Activated CD4-positive, alpha-beta T cell treated with anti-CD3 and anti-CD28 coated beads for 4 hours (primary cell): ENCODE results near the gene ETAA1.

Source experiments
- DNase-seq, 2 donors: peaks; one replicate each; pipeline ENCODE4 v3.0.0-alpha.2; 2020

Gene ETAA1

DNA sequence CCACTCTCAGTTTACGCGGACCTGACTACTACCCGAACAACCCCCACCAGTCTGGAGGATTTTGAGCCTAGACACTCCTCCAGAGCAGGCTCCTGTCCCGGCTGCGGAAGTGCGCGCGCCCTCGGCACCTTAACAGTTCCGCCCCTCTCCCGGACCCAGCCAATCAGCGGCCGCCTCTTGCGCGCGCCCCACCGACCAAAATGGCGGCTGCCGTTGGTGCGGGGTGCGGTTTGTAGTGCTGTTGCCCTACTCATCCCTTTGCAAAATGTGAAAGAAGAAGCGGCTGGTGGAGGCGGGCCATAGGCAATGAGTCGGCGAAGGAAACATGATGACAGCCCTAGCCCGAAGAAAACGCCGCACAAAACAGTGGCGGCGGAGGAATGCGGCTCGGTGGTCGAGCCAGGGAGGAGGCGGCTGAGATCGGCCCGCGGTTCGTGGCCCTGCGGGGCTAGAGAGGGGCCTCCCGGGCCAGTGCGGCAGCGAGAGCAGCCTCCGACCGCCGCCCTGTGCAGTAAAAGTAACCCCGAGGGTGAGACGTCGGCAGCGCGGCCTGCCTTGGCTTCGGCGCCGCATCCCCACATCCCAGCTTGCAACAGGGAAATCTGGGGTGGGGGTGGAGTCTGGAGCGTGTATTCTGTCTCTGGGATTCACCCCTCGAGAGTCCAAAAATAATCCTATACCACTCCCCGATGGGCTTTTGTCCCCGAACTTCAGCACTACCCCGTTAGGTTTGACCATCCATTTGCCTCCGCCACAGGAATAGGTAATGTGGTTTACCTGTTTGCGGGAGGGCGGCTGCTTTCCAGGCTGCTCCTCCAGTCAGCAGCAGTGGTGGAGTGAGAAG, at the start of gene ETAA1:
TSS of gene ETAA1 (plus strand) at position 191 of the 844 bp plus-strand sequence. CDS start at position 307, 116 bp downstream.
- DNase-seq: peak; percentile 91 to 92

DNA sequence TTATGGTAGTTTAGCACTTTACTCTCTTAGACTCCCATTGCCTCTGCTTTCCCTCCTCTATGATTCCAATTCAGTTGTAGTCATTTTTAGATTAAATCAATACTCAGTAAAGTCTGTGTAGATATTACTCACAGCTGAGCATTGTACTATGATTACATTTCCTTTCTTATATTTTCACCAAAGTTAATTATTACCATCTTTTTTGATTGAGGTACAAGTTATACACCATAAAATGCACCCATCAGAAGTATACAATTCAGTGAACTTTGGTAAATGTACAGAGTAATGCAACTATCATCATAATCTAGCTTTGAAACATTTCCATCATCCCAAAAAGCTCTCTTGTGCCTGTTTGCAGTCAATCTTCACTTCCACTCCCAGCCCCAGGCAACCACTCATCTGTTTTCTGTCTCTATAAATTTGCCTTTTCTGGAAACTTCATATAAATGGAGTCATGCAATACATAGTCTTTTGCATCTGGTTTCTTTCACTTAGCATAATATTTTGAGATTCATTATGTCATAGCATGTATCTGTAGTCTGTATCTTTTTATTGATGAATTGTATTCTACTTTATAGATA, 30.2 kb upstream of the ETAA1 start:
- DNase-seq: no peak

DNA sequence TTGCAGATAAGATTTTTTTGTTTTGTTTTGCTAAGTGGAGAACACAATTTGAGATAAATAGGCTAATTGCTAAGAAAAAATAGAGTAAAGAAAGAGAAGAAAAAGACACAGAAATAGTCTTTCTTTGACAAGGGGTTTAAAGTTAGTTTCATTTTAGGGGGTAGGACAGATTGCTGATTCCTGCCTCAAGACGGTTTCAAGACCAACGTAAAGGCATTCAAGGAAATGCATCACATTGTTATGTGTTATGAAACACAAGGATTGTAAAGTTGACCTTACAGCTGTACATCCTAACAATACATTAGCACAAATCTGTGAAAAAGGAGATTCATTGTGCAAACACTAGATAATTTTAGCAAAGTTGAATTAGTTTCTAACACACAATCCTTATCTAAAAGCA, 22.7 kb upstream of the ETAA1 start:
- DNase-seq: no peak

DNA sequence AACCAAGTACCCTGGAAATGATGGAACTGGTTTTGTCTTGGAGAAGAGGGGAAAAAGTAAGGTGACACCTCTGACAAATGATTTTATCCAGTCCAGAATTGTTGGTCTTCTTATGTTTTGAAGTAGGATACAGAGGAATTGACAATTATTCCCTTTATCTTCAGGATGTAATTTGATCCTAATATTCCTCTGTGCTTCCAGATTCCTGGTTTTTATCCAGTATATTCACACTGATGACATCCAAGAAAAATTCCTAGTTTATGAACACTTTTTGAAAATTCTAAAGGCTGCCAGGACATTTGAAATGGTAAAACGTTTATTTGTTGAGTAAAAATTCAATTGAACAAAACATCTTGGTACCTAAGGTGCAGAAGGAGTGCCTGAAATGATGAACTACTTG, 22.2 kb upstream of the ETAA1 start:
- no peak for DNase-seq

DNA sequence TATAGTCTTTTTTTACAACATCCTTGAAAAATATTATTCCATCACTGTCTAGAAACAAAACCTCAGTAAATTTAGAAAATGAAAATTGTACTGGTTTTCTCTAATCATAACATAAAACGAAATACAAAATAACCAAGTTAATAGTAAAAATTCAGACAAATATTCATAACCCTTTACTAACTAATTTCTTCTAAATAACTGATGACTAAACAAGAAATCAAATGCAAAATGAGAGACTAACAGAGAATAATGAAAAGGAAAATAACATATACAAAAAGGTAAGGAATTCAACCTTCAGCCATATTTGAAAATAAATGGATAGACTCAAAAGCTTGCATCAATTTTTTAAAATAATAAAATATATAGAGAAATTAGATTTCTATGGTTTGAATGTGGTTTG, 18.6 kb upstream of the ETAA1 start:
- no peak for DNase-seq

DNA sequence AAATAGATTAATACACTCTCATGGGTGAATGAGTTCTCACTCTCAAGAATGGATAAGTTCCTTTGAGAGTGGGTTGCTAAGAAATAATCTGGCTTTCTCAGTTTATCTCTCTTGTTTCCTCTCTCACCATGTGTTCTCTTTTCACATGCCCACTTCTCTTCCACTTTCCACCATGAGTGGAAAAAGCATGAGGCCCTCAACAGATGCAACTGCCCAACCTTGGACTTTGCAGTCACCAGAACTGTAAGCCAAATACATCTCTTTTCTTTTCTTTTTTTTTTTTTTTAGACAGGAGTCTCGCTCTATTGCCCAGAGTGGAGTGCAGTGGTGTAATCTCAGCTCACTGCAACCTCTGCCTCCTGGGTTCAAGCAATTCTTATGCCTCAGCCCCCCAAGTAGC, 18.1 kb upstream of the ETAA1 start:
- DNase-seq: no peak

DNA sequence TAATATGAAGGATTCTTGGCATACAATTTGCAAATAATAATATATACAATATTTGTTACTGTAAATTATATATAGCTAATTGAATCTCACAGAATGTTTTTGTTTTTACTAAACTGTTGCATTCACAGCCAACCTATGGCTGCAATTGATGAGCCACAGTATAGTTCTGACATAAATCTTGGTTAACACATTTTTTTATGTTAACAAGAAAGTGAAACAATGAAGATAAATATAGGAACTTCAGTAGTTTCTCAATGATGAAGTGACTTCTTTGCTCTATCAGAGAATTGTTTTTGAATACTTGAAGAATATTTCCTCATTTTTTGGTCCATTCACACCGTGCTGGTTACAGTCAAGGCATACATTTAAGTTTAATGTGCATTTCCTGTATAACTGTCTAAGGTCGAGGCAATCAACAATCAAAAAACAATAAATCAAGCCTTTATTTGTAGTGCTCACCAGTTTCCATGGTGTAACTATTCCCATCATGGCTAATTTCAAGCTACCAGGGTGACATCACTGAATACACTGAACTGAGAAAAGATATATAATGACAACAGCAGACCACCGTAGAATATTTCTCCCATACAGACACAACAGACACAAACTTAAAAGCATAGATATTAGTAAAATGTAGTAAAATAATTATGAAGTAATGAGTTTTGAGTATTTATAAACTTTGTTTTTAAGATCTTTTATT, 12.9 kb upstream of the ETAA1 start:
- no peak for DNase-seq

DNA sequence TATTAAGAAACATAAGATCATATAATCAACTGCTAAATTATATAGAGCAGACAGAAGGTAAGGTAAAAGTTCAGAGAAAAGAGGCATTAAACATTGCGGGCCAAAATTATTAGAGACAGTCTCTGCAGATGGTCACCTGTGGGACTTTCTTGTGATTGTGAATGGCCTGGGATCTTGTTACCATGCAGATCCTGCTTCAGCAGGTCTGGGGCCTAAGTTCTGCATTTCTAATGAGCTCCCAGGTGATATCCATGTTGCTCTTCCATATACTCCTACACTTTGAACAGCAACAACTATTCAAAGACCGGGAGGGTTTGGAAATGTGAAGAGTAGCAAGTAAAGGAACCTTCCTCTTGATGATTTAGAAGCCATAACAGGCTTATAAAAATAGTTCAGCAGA, 8.5 kb upstream of the ETAA1 start:
- no peak for DNase-seq

DNA sequence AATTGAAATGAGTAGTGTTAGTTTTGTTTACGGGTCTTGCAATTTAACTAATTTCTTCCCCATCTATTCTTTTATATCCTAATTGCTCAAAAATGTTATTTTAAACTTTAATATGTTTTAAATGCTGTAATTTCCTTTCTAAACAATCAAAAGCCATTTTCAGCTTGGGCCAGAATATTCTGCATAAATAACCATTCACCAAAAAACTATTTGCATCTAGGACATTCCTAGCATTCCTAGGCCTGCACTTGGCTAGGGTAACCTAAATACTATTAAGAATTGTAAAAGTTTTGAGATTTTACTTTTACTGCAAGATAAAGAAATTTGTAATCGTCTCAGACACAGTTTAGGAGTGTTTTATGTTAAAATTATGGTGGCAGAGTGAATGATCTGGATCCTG, 7.8 kb upstream of the ETAA1 start:
- no peak for DNase-seq

DNA sequence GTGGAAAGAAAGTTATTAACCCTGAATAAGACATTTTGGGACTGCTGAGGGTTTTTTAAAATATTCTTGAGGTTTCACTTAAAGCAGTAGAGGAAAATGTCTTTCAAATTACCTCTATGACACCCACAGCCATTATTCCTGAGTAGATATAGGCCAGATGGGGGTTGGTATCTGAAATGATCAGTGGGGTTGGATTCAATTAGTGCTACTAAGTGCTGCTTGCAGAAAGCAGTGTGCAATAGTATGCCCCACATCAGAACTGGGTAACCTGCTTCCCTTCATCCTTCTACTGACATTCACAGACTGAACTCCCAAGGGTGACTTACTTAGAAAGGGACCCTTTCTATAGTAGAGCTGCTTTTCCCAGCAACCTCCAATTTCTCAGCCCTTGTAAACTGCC, 7.3 kb upstream of the ETAA1 start:
- DNase-seq: no peak

DNA sequence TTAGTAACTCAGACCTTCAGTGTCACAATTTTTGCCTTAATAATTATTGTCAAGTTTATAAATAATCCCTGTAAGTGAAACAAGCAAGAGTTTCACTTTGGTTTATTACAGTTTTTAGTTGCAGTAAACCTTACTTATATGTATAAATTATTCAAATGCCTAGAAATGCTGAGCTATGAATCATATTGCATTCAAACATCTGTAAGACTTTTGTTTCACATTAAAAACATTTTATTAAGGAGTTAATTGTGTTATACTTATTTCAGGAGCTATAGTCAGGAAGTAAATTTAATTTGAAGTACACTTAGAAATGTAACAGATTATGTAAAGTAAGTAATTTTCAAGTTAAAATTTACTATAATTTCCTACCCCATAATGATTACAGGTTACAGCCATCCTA, 3.9 kb upstream of the ETAA1 start:
- no peak for DNase-seq

DNA sequence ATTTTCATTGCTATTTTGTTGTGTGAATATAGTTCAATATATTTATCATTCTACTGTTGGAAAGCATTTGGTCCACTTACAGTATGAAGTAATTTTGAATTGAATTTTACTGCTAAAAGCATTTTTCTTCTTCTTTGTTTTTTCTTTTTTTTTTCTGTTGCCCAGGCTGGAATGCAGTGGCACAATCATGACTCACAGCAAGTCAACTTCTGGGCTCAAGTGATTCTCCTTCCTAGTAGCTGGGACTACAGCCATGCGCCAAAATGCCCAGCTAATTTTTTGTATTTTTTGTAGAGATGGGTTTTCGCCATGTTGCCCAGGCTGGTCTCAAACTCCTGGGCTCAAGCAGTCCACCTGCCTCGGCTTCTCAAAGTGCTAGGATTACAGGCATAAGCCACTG, 2.4 kb upstream of the ETAA1 start:
- no peak for DNase-seq

DNA sequence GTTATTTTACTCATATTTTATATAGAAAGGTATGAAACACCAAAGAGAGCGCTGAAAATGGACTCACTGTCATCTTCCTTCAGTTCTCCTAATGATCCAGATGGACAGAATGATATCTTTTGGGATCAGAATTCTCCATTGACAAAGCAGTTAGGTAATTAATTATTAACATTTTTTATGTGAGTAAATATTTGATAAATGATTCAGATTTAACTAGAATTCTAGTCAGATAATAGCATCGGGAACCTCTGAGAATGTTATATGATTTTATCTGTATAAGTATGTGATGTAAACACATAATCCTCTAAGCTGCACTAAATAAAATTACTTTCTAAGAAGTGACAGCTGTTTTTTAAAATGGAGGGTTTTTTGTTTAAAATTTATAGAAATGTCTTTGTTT, 2.0 kb downstream of the ETAA1 start:
- DNase-seq: no peak

DNA sequence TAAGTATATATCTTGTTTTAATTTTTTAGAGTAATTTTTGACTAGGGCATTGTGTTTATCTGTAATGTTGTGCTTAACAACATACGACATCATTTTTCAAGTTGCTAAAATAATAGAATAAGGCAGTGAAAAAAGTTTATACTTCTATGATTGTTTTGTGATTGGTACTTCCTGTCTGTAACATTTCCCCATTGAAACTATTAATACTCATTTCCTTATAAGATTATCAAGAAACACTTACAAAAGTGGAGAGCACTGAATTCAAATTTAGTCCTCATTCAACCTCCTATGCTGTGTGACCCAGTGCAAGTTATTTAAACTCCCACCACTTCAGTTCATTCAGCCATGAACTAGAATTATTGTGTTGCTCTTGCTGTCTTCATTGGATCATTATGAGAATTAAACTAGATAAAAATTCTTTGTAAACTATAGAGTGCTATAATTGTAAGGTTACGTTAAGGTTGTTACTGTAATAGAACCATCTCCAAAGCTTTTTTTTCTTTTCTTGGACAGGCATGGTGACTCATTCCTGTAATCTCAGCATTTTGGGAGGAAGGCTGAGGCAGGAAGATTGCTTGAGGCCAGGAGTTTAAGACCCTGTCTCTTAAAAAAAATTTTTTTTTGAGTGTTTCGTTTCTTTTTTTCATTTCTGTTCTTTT, 2.8 kb downstream of the ETAA1 start:
- DNase-seq: no peak

DNA sequence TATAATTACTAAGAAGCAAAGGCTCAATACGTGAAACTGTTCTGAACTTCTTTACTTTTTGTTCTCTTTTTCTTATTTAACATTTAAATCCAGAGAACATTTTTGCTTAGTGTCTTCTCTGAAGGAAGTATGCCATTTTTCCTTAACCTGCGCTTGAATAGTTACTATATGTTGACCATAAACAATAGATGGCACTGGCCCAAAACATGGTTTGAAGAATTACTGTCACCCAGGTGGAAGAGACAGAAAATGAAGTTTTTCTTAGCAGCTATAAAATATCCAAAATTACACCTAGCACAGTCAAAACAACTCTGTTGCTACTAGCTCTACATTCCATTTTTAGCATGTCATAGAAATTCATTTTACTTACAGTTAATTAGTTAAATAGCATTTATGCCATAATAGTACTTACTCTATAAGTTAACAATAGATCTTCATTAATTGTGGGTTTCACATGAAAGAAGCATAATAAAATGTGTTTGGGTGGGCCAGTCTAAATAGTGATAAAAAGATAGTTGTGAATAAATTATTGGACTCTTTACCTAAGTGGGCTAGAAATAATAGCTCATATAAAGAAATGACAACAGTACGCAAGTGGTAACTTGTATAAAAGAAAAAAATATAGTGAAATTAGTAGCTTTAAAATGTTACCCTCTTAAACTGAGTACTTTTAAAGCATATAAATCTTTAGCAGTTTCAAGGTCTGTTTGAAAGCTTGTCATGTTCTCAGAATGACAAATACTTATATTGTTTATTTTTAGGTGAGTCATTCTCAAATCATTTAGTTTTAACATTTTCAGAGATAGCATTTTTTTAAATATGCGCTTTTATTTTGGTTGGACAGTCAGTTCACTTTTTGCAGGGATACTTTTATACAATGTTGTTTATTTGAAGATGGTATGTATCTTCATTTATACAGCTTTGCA, 3.7 kb downstream of the ETAA1 start:
- DNase-seq: no peak

DNA sequence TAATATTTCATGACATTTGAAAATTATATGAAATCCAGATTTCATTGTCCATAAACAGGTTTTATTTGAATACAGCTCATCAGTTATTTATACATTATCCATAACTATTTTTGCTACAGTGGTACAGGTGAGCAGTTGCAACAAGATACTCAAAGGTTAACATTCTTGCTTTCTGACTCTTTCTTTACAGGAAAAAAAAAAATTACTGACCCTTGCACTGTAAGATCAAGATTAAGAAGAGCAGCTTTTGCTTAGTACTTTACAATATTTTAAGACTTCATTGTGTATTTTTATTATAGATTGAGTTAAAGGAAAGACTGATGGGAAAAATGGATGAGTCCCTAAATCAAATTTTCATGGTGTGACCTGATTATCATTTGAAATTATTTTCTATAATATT, 11.2 kb downstream of the ETAA1 start:
- no peak for DNase-seq

DNA sequence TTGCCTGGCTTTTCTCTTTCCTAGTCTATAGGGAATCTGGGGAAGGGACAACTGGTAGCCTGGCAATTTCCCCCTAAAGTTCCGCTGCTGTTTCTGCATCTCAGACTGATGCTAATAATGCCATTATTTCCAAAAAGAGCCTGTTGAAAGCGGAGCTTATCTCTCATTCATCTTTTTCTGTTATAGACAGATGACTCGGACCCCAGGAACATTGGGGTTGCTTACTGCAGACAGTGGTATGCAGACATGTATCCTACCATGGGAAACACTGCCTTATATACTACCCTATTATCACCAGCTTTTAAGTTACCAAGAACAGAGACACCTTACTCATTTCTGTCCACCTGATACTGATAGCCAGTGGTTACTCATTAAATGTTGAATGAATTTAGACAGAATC, 15.3 kb downstream of the ETAA1 start:
- DNase-seq: no peak

DNA sequence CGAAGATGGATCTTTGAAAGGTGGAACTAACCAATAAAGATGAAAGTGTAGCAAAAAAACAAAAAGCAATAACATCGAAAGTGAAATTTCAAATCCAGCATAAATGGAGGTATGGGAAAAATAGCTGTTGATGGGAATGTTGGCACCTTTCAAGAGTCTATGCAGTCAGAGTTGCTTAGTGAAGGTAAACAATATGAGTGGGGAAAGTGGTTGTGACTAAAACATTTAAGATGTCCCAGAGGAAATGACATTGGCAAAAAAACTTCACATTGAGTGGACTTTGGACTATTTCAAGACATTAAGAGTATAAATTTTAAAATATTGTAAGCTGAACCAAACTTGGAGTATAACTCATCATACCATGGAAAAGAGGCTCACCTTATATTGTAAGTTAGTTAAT, 17.7 kb downstream of the ETAA1 start:
- no peak for DNase-seq

DNA sequence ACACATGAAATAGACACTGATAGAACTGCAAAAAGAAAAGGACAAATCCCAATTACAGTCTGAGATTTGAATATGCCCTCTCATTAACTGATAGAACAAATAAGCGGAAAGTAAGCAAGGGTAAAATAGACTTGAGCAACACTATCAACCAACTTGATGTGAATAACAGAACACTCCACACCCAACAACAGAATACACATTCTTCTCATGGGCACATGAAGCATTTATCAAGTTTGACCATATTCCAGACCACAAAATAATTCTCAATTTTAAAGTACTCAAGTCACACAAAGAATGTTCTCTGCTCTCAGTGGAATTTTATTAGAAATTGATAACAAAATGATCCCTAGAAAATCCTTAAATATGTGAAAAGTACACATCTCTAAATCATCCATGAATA, 19.0 kb downstream of the ETAA1 start:
- no peak for DNase-seq

DNA sequence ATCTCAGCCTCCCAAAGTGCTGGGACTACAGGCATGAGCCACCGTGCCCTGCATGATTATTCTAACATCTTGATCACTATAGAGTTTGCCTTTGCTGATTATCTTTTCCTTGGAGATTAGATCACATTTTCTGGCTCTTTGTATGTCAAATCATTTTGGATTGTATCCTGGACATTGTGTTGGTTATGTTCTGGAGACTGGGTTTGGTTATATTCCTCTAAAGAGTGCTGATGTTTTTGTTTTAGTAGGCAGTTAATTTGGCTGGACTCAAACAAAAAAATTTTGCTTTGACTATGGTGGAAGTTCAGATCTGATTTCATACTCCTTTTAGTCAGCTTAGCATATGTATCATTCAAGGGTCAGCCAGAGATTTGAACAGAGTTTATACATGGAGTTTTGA, 26.4 kb downstream of the ETAA1 start:
- no peak for DNase-seq

DNA sequence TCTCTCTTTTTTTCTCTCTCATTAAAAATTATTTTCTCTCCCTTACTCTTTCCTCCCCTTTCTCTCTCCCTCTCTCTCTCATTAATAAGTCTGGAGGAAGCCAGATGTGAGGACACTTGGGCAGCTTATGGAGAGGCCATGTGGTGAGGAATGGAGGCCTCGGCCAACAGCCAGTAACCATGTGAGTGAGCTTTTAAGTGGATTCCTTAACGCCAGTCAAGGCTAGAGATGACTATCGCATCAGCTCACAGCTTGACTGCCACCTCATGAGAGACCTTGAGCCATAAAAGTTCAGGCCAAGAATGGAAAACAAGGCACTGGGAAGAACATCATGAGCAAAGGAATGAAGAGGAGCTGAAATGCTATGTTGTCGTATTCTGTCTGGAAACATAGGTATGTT, 39.1 kb downstream of the ETAA1 start:
- no peak for DNase-seq

DNA sequence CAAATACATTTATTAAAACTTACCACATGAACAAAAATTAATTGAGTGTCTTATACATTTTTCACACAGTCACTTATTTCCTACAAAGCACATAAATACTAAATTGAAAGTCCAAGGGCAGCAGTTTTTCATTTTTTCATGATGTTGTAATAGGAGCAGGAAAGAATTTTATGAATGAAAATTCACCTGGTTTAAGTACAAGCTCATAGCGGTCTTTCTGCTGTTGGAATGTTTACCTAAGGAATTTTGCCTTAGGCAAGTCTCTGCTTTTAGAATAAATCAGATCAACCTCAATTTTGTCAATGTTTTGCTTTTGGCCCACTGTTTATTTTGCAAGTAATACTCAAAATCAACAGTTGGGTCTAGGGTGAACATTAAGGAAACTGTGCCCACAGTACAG, 40.0 kb downstream of the ETAA1 start:
- no peak for DNase-seq

DNA sequence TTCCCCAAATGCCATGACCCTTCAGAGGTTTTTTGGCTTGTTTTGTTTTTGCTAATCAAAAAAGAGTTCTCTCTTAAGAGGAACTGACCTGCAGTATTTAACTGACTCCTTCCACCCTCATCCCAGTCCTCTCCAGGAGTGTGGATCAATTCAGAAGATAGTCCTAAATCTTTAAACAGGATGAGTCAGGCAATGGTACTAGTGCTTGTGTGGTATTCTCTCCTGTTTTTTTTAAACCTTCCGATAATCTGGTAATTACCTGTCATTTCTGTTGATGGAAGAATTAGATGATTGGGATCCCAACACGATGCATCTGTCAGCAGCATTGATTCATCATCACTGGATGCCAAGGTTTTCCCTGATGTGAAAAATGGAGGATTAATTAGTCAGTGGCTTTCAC, 41.2 kb downstream of the ETAA1 start:
- DNase-seq: no peak
